HEK293 (cell line): ENCODE data around the gene NUMB.

ENCODE experiments used
- CTCF ChIA-PET: fragments of 350-600 bp; formaldehyde crosslinking; extraction: SDS; loops from one replicate; lab custom pipeline; 2021; ENCODE audit warnings: antibody characterized with exemption; lab: Yijun Ruan, JAX
- POLR2A ChIA-PET: fragments of 300-600 bp; formaldehyde crosslinking; extraction: SDS; loops from one replicate; lab custom pipeline; 2020; ENCODE audit warnings: antibody characterized with exemption, inconsistent platforms; lab: Yijun Ruan, JAX
- H3K27ac ChIP-seq: fragments of 200-500 bp; sonication (Bioruptor generic); 2 replicates; pipeline ENCODE4 v1.5.1; 2014; ENCODE audit warnings: low read depth, low read length, control low read depth, inconsistent platforms; ENCODE audit errors: extremely low read depth
- H3K36me3 ChIP-seq, 2 experiments: fragments of 200-500 bp in 1 of 2; sonication (Bioruptor generic) in 1 of 2; 1 replicate in 1 of 2; 2 replicates in 1 of 2; pipeline ENCODE4 v1.5.1; 2014 to 2017; ENCODE audit warnings: inconsistent platforms in 2 of 2, low read length in 2 of 2; ENCODE audit not compliant: control insufficient read depth in 2 of 2, insufficient read depth in 1 of 2
- H3K4me1 ChIP-seq: fragments of 200-500 bp; sonication (Bioruptor generic); 2 replicates; pipeline ENCODE4 v1.5.1; 2014; ENCODE audit warnings: mild to moderate bottlenecking, low read length, inconsistent platforms; ENCODE audit not compliant: control insufficient read depth, insufficient read depth
- H3K4me3 ChIP-seq: 2 replicates; pipeline ENCODE4 v1.5.1; 2011; ENCODE audit warnings: low read depth, mild to moderate bottlenecking, control low read depth, low read length, moderate library complexity
- H3K9me3 ChIP-seq: fragments of 200-500 bp; sonication (Bioruptor generic); 2 replicates; pipeline ENCODE4 v1.5.1; 2014; ENCODE audit warnings: low read depth, low read length, inconsistent platforms; ENCODE audit not compliant: control insufficient read depth, insufficient read depth
- KLF1 ChIP-seq: fragments of 450-650 bp; formaldehyde crosslinking; IDR thresholded peaks from 2 replicates; pipeline ENCODE4 v1.5.1; 2016; ENCODE audit warnings: missing biosample characterization, missing genetic modification characterization
- KLF8 ChIP-seq: fragments of 450-650 bp; formaldehyde crosslinking; IDR thresholded peaks from 2 replicates; pipeline ENCODE4 v1.5.1; 2016; ENCODE audit warnings: missing biosample characterization, missing genetic modification characterization
- MZF1 ChIP-seq: fragments of 450-650 bp; formaldehyde crosslinking; IDR thresholded peaks from 2 replicates; pipeline ENCODE4 v1.5.1; 2017; ENCODE audit warnings: missing biosample characterization, missing genetic modification characterization, borderline replicate concordance
- SCRT2 ChIP-seq: fragments of 450-650 bp; formaldehyde crosslinking; IDR thresholded peaks from 2 replicates; pipeline ENCODE4 v1.5.1; 2016; ENCODE audit warnings: missing biosample characterization, missing genetic modification characterization
- SP7 ChIP-seq: fragments of 450-650 bp; formaldehyde crosslinking; IDR thresholded peaks from 2 replicates; pipeline ENCODE4 v1.5.1; 2016; ENCODE audit warnings: missing biosample characterization, missing genetic modification characterization
- ZBTB1 ChIP-seq: fragments of 450-650 bp; formaldehyde crosslinking; IDR thresholded peaks from 2 replicates; pipeline ENCODE4 v1.5.1; 2016; ENCODE audit warnings: missing biosample characterization, missing genetic modification characterization
- ZBTB21 ChIP-seq: fragments of 450-650 bp; formaldehyde crosslinking; IDR thresholded peaks from 2 replicates; pipeline ENCODE4 v1.5.1; 2017; ENCODE audit warnings: missing biosample characterization, missing genetic modification characterization
- ZBTB48 ChIP-seq: fragments of 450-650 bp; formaldehyde crosslinking; IDR thresholded peaks from 2 replicates; pipeline ENCODE4 v1.5.1; 2016; ENCODE audit warnings: missing biosample characterization, missing genetic modification characterization
- ZFP37 ChIP-seq: fragments of 450-650 bp; formaldehyde crosslinking; IDR thresholded peaks from 2 replicates; pipeline ENCODE4 v1.5.1; 2016; ENCODE audit warnings: missing biosample characterization, missing genetic modification characterization
- ZNF184 ChIP-seq: fragments of 450-650 bp; IDR thresholded peaks from 2 replicates; pipeline ENCODE4 v1.5.1; 2018; ENCODE audit warnings: missing biosample characterization, mild to moderate bottlenecking, missing genetic modification characterization
- ZNF211 ChIP-seq: fragments of 450-650 bp; formaldehyde crosslinking; IDR thresholded peaks from 2 replicates; pipeline ENCODE4 v1.5.1; 2016; ENCODE audit warnings: low read depth, missing biosample characterization, missing genetic modification characterization
- ZNF274 ChIP-seq, 2 experiments: fragments of 200-500 bp in 1 of 2; fragments of 450-650 bp in 1 of 2; sonication (Bioruptor generic) in 1 of 2; formaldehyde crosslinking in 1 of 2; IDR thresholded peaks; 2 replicates each; pipeline versions ENCODE4 v1.5.1 to v1.6.1; 2014 to 2016; ENCODE audit warnings: borderline replicate concordance in 1 of 2, inconsistent platforms in 1 of 2, low read length in 1 of 2, missing biosample characterization in 1 of 2, missing genetic modification characterization in 1 of 2
- ZNF324 ChIP-seq: fragments of 450-650 bp; formaldehyde crosslinking; IDR thresholded peaks from 2 replicates; pipeline ENCODE4 v1.5.1; 2016; ENCODE audit warnings: missing biosample characterization, missing genetic modification characterization
- ZNF518A ChIP-seq: fragments of 450-650 bp; formaldehyde crosslinking; conservative IDR thresholded peaks from 2 replicates; pipeline ENCODE4 v1.5.1; 2016; ENCODE audit warnings: low read depth, missing biosample characterization, missing genetic modification characterization
- ZNF530 ChIP-seq: fragments of 450-650 bp; formaldehyde crosslinking; IDR thresholded peaks from 2 replicates; pipeline ENCODE4 v1.5.1; 2016; ENCODE audit warnings: low read depth, missing biosample characterization, missing genetic modification characterization
- ZNF548 ChIP-seq: fragments of 450-650 bp; formaldehyde crosslinking; IDR thresholded peaks from 2 replicates; pipeline ENCODE4 v1.5.1; 2016; ENCODE audit warnings: missing biosample characterization, missing genetic modification characterization
- ZNF555 ChIP-seq: fragments of 450-650 bp; formaldehyde crosslinking; conservative IDR thresholded peaks from 2 replicates; pipeline ENCODE4 v1.5.1; 2017; ENCODE audit warnings: missing biosample characterization, mild to moderate bottlenecking, missing genetic modification characterization, inconsistent platforms
- ZNF600 ChIP-seq: fragments of 450-650 bp; formaldehyde crosslinking; IDR thresholded peaks from 2 replicates; pipeline ENCODE4 v1.5.1; 2016; ENCODE audit warnings: missing biosample characterization, missing genetic modification characterization
- ZNF664 ChIP-seq: fragments of 450-650 bp; formaldehyde crosslinking; IDR thresholded peaks from 2 replicates; pipeline ENCODE4 v1.5.1; 2016; ENCODE audit warnings: missing biosample characterization, missing genetic modification characterization
- ZNF768 ChIP-seq: fragments of 450-650 bp; formaldehyde crosslinking; IDR thresholded peaks from 2 replicates; pipeline ENCODE4 v1.5.1; 2018; ENCODE audit warnings: missing biosample characterization, mild to moderate bottlenecking, missing genetic modification characterization
- ZNF776 ChIP-seq: fragments of 450-650 bp; formaldehyde crosslinking; IDR thresholded peaks from 2 replicates; pipeline ENCODE4 v1.5.0; 2017; ENCODE audit warnings: missing biosample characterization, missing genetic modification characterization, borderline replicate concordance
- ZNF785 ChIP-seq: fragments of 450-650 bp; formaldehyde crosslinking; IDR thresholded peaks from 2 replicates; pipeline ENCODE4 v1.5.1; 2016; ENCODE audit warnings: missing biosample characterization, missing genetic modification characterization
- ZSCAN23 ChIP-seq: fragments of 450-650 bp; formaldehyde crosslinking; IDR thresholded peaks from 2 replicates; pipeline ENCODE4 v1.5.1; 2016; ENCODE audit warnings: missing biosample characterization, missing genetic modification characterization
- ZSCAN30 ChIP-seq: fragments of 450-650 bp; IDR thresholded peaks from 2 replicates; pipeline ENCODE4 v1.5.1; 2018; ENCODE audit warnings: missing biosample characterization, mild to moderate bottlenecking, missing genetic modification characterization, moderate library complexity
- ZSCAN5A ChIP-seq: fragments of 450-650 bp; formaldehyde crosslinking; IDR thresholded peaks from 2 replicates; pipeline ENCODE4 v1.5.1; 2016; ENCODE audit warnings: missing biosample characterization, missing genetic modification characterization
- TF ChIP-seq, protein P1 (sequence below): fragments of 450-650 bp; IDR thresholded peaks from 2 replicates; pipeline ENCODE4 v1.5.1; 2018; ENCODE audit warnings: missing biosample characterization, mild to moderate bottlenecking, missing genetic modification characterization

NUMB gene

GRCh38 chr14:73428353-73428824, 30.0 kb downstream of the NUMB start (continued):
- TF ChIP-seq ZNF518A (tag by site-specific recombination) (no peak), KLF1 (tag by site-specific recombination) (no peak), ZNF664 (tag by site-specific recombination) (no peak)

GRCh38 chr14:73427516-73428264, 30.7 kb downstream of the NUMB start:
- no peak for TF ChIP-seq ZBTB1
- TF ChIP-seq SP7, result no peak
- 0 out of 2 replicates have a peak, but pooled peaks have one; percentile 13 for TF ChIP-seq ZNF600 (tag by site-specific recombination)
- no peak for TF ChIP-seq KLF8 (tag by site-specific recombination)
- no peak for TF ChIP-seq ZFP37 (tag by site-specific recombination)
- TF ChIP-seq, all 188 proteins: peak for 1
- Histone ChIP-seq H3K4me3 (no peak overlapping the region), H3K36me3 (no peaks in the 10 kb centered on the region; a peak in 1 of 3 replicates), H3K27ac (no peak overlapping the region), H3K4me1 (peaks cover 10% of the 10 kb centered on the region), H3K9me3 (no peaks in the 10 kb centered on the region)
- ChIA-PET CTCF (no interaction called here), POLR2A (no interaction called here)

DNA sequence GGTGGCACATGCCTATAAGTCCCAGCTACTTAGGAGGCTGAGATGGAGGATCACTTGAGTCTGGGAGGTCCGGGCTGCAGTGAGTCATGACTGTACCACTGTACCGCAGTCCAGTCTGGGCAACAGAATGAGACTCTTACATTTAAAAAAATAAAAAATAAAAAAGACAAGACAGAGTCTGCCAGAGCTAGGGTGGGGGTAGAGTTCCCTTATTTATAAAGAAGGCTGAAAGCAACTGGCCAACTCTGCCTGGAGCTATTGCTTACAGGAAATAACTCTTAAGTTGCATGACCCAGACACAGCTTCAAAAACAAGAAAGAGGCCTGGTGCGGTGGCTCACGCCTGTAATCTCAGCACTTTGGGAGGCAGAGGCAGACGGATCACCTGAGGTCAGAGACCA, 31.5 kb downstream of the NUMB start:
- Histone ChIP-seq H3K27ac (no peak overlapping the region), H3K36me3 (no peaks in the 10 kb centered on the region; a peak in 1 of 3 replicates), H3K4me1 (peaks cover 11% of the 10 kb centered on the region), H3K4me3 (no peak overlapping the region), H3K9me3 (no peaks in the 10 kb centered on the region)
- CTCF ChIA-PET, result no interaction called here
- POLR2A ChIA-PET, result no interaction called here
- TF ChIP-seq ZNF530 (tag by site-specific recombination), result no peak
- no peak for TF ChIP-seq ZNF184 (tag by site-specific recombination)
- TF ChIP-seq ZBTB48 (tag by site-specific recombination), result no peak
- TF ChIP-seq, protein P1, sequence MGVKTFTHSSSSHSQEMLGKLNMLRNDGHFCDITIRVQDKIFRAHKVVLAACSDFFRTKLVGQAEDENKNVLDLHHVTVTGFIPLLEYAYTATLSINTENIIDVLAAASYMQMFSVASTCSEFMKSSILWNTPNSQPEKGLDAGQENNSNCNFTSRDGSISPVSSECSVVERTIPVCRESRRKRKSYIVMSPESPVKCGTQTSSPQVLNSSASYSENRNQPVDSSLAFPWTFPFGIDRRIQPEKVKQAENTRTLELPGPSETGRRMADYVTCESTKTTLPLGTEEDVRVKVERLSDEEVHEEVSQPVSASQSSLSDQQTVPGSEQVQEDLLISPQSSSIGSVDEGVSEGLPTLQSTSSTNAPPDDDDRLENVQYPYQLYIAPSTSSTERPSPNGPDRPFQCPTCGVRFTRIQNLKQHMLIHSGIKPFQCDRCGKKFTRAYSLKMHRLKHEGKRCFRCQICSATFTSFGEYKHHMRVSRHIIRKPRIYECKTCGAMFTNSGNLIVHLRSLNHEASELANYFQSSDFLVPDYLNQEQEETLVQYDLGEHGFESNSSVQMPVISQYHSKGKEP (tag by site-specific recombination), result no peak
- TF ChIP-seq ZNF211 (tag by site-specific recombination), result no peak
- no peak for TF ChIP-seq ZNF548 (tag by site-specific recombination)
- TF ChIP-seq ZBTB21 (tag by site-specific recombination), result no peak
- TF ChIP-seq ZSCAN5A, result no peak
- TF ChIP-seq ZBTB1, result no peak
- TF ChIP-seq ZSCAN23, result no peak
- no peak for TF ChIP-seq ZNF768 (tag by site-specific recombination)
- no peak for TF ChIP-seq SCRT2 (tag by site-specific recombination)
- no peak for TF ChIP-seq ZSCAN30 (tag by site-specific recombination)
- TF ChIP-seq ZNF274 (IDR thresholded peaks at IDR 0.05; ENCODE audit: low read length), result no peak
- TF ChIP-seq ZNF274 (tag by site-specific recombination; IDR thresholded peaks at IDR 0.05; ENCODE audit: borderline replicate concordance), result no peak
- no peak for TF ChIP-seq ZNF324 (tag by site-specific recombination)
- TF ChIP-seq ZNF785, result no peak
- TF ChIP-seq ZNF776, result no peak
- TF ChIP-seq MZF1, result no peak
- TF ChIP-seq ZNF555 (tag by site-specific recombination), result no peak
